ENCODE results near the gene KRTAP12-1.

Gene KRTAP12-1

GRCh38 chr21:44682580-44683151 is 703 bp upstream of the KRTAP12-1 start:
- TF ChIP-seq REST (IDR thresholded peaks at IDR 0.05; ENCODE audit: insufficient read depth in 1 of 2, low read depth in 2 of 2, low read length in 2 of 2) (no peak), POLR2AphosphoS5 (IDR thresholded peaks at IDR 0.05; ENCODE audit: low read depth, low read length) (no peak), FOXP2 (optimal IDR thresholded peaks at IDR 0.05; ENCODE audit: borderline replicate concordance, extremely low read depth, extremely low read length, insufficient read depth) (no peak), TAF1 (IDR thresholded peaks at IDR 0.05; ENCODE audit: borderline replicate concordance, insufficient read depth, low read length) (no peak), SIN3A (IDR thresholded peaks at IDR 0.05; ENCODE audit: borderline replicate concordance, insufficient read depth, low read length) (no peak)

- TF ChIP-seq POLR2AphosphoS5 (IDR thresholded peaks at IDR 0.05; ENCODE audit: low read depth, low read length) = no peak
- no peak for TF ChIP-seq FOXP2 (optimal IDR thresholded peaks at IDR 0.05; ENCODE audit: borderline replicate concordance, extremely low read depth, extremely low read length, insufficient read depth)
- TF ChIP-seq SIN3A (IDR thresholded peaks at IDR 0.05; ENCODE audit: borderline replicate concordance, insufficient read depth, low read length) = no peak
- TF ChIP-seq TAF1 (IDR thresholded peaks at IDR 0.05; ENCODE audit: borderline replicate concordance, insufficient read depth, low read length) = no peak
- TF ChIP-seq REST (IDR thresholded peaks at IDR 0.05; ENCODE audit: insufficient read depth in 1 of 2, low read depth in 2 of 2, low read length in 2 of 2) = no peak
Observed at GRCh38 chr21:44681152-44681551, 811 bp downstream of the KRTAP12-1 start.

GRCh38 chr21:44677881-44678280 is 4.1 kb downstream of the KRTAP12-1 start:
- TF ChIP-seq TAF1 (IDR thresholded peaks at IDR 0.05; ENCODE audit: borderline replicate concordance, insufficient read depth, low read length) (no peak), REST (IDR thresholded peaks at IDR 0.05; ENCODE audit: insufficient read depth in 1 of 2, low read depth in 2 of 2, low read length in 2 of 2) (no peak), POLR2AphosphoS5 (IDR thresholded peaks at IDR 0.05; ENCODE audit: low read depth, low read length) (no peak), SIN3A (IDR thresholded peaks at IDR 0.05; ENCODE audit: borderline replicate concordance, insufficient read depth, low read length) (no peak), FOXP2 (optimal IDR thresholded peaks at IDR 0.05; ENCODE audit: borderline replicate concordance, extremely low read depth, extremely low read length, insufficient read depth) (no peak)

GRCh38 chr21:44671911-44672310 is 10.1 kb downstream of the KRTAP12-1 start:
- no peak for TF ChIP-seq POLR2AphosphoS5 (IDR thresholded peaks at IDR 0.05; ENCODE audit: low read depth, low read length)
- TF ChIP-seq SIN3A (IDR thresholded peaks at IDR 0.05; ENCODE audit: borderline replicate concordance, insufficient read depth, low read length) = no peak
- TF ChIP-seq FOXP2 (optimal IDR thresholded peaks at IDR 0.05; ENCODE audit: borderline replicate concordance, extremely low read depth, extremely low read length, insufficient read depth) = no peak
- no peak for TF ChIP-seq REST (IDR thresholded peaks at IDR 0.05; ENCODE audit: insufficient read depth in 1 of 2, low read depth in 2 of 2, low read length in 2 of 2)
- TF ChIP-seq TAF1 (IDR thresholded peaks at IDR 0.05; ENCODE audit: borderline replicate concordance, insufficient read depth, low read length) = no peak

Data from PFSK-1 (cell line).